ENCODE measurements around the gene ATOH8. TPM values are rescaled to one million over a fixed set of nuclear protein-coding genes. Genes with fewer than 3 reads are reported as not detected.

The ATOH8 gene
- polyA plus RNA-seq, 1 of the 3 experiments (the other 2 are of a cell fraction) = 5.6 TPM

GRCh38 chr2:85718885-85719492, 34.8 kb upstream of the ATOH8 start:
- Histone ChIP-seq H3K4me1 (ENCODE audit: control insufficient read depth in 1 of 2, insufficient read depth in 2 of 2, low read depth in 1 of 2, low read length in 1 of 2) (peaks cover 12 to 30% of the 10 kb centered on the region in 2 experiments; a peak in 3 of 4 replicates), H3F3A (replicated peaks; ENCODE audit: insufficient read depth) (peaks cover 9% of the 10 kb centered on the region), H2AFZ (ENCODE audit: low read depth) (no peak overlapping the region), H3K4me2 (no peak overlapping the region), H3K27me3 (ENCODE audit: insufficient read depth) (no peaks in the 10 kb centered on the region), H3K9me2 (no peaks in the 10 kb centered on the region), H3K9ac (no peak overlapping the region), H3K79me2 (ENCODE audit: insufficient read depth) (no peaks in the 10 kb centered on the region), H3K36me3 (replicated peaks in 1 of 2; ENCODE audit: control insufficient read depth in 1 of 2, insufficient read depth in 2 of 2, low read length in 1 of 2) (no peaks in the 10 kb centered on the region), H3K27ac (ENCODE audit: low read depth in 2 of 2, low read length in 1 of 2) (no peak overlapping the region; a peak in 1 of 4 replicates), H4K20me1 (ENCODE audit: insufficient read depth) (no peaks in the 10 kb centered on the region), H3K9me3 (no peaks in the 10 kb centered on the region), H3K4me3 (ENCODE audit: low read depth in 2 of 2, low read length in 1 of 2) (no peak overlapping the region)
- POLR2A ChIA-PET = no interaction called here
- TF ChIP-seq MXI1 (IDR thresholded peaks at IDR 0.05; ENCODE audit: low read depth, low read length) (no peak), TEAD4 (IDR thresholded peaks at IDR 0.05; ENCODE audit: borderline replicate concordance, insufficient read depth) (no peak), USF1 (IDR thresholded peaks at IDR 0.05; ENCODE audit: borderline replicate concordance, low read depth) (no peak)
- TF ChIP-seq, protein P1, sequence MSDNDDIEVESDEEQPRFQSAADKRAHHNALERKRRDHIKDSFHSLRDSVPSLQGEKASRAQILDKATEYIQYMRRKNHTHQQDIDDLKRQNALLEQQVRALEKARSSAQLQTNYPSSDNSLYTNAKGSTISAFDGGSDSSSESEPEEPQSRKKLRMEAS (IDR thresholded peaks at IDR 0.05; ENCODE audit: low read depth) = no peak
- CTCF ChIA-PET = interaction anchor here (0.5 to 8.6 kb wide), 17 partner anchors 10 to 108 kb away, joined by 3 to 101 read pairs (median 7); no protein-coding TSS in a partner anchor
- DNase-seq = no peak
- WGBS (ENCODE audit: low lambda C conversion rate) = 86% methylated on average over 10 of the region's 10 CpGs

DNA sequence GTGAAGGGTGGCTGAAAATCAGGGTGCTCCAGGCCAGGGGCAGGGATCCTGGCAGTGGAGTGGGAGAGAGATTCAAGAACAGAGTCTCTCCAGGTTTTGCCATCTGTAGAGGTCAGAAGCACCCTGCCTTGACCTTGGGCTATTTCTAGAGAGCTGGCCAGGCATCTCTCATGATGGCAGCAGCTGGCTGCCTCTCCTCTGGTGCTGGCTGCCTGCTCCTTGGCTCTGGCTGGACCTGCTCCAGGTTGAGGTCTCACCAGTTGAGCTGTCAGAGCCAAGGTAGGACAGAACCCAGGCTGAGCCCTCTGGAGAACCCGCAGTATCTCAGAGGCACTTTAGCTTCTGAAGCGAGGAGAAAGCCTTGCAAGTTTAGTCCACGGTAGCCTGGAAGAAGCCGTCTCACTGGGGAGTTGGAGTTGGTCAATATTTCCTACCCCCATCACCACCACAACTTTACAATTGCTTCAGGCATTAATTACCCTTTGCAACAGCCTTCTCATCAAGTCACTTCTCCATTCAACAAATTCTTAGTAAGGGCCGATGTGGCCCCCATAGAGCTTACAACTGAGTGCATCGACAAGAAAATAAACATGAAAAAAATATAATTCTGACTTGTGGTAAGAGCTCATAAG, 34.1 kb upstream of the ATOH8 start:
- H3K27me3 ChIP-seq (ENCODE audit: insufficient read depth) = no peaks in the 10 kb centered on the region
- no peak for DNase-seq
- peaks cover 12 to 32% of the 10 kb centered on the region in 2 experiments; a peak in 3 of 4 replicates for H3K4me1 ChIP-seq (ENCODE audit: control insufficient read depth in 1 of 2, insufficient read depth in 2 of 2, low read depth in 1 of 2, low read length in 1 of 2)
- no peak overlapping the region; a peak in 1 of 4 replicates for H3K27ac ChIP-seq (ENCODE audit: low read depth in 2 of 2, low read length in 1 of 2)
- no peak overlapping the region for H3K4me3 ChIP-seq (ENCODE audit: low read depth in 2 of 2, low read length in 1 of 2)
- ChIA-PET POLR2A (interaction anchor here (0.6 kb wide), 1 partner anchor 22 kb away, joined by 3 read pairs; no protein-coding TSS in a partner anchor), CTCF (interaction anchor here (1.0 to 8.6 kb wide), 11 partner anchors 9 to 168 kb away, joined by 3 to 101 read pairs (median 11); no protein-coding TSS in a partner anchor)
- no peak overlapping the region for H3K9ac ChIP-seq
- H2AFZ ChIP-seq (ENCODE audit: low read depth) = no peak overlapping the region
- no peaks in the 10 kb centered on the region for H3K79me2 ChIP-seq (ENCODE audit: insufficient read depth)
- peaks cover 12% of the 10 kb centered on the region for H3F3A ChIP-seq (replicated peaks; ENCODE audit: insufficient read depth)
- no peaks in the 10 kb centered on the region for H3K9me2 ChIP-seq
- H3K36me3 ChIP-seq (replicated peaks in 1 of 2; ENCODE audit: control insufficient read depth in 1 of 2, insufficient read depth in 2 of 2, low read length in 1 of 2) = no peaks in the 10 kb centered on the region
- H4K20me1 ChIP-seq (ENCODE audit: insufficient read depth) = no peaks in the 10 kb centered on the region
- no peaks in the 10 kb centered on the region for H3K9me3 ChIP-seq
- TF ChIP-seq, protein P1 (IDR thresholded peaks at IDR 0.05; ENCODE audit: low read depth) = no peak
- no peak for TF ChIP-seq TAF1 (IDR thresholded peaks at IDR 0.05; ENCODE audit: borderline replicate concordance, low read depth, low read length)
- no peak for TF ChIP-seq MXI1 (IDR thresholded peaks at IDR 0.05; ENCODE audit: low read depth, low read length)
- TF ChIP-seq NFIC (IDR thresholded peaks at IDR 0.05; ENCODE audit: borderline replicate concordance) = no peak
- H3K4me2 ChIP-seq = no peak overlapping the region
- 84% methylated on average over 3 of the region's 6 CpGs for WGBS (ENCODE audit: low lambda C conversion rate)

DNA sequence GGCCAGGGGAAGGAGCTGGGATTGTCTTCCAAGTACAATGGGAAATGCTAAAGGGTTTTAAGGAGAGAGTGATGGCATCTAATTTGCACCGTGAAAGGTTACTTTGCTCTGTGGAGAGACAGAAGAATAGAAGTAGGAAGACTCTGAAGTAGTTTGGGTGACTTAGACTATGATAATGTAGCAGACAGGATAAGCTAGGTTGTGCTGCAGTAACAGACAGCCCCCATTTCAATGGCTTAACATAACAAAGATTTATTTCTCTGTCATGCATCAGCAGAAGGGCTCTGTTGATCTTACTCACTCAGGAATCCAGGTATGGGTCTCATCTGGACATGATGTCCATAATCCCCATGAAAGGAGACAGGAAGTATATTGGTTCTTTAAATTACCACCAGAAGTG, 33.3 kb upstream of the ATOH8 start:
- no peak for DNase-seq
- ChIA-PET CTCF (interaction anchor here (1.0 to 8.6 kb wide), 11 partner anchors 9 to 169 kb away, joined by 3 to 101 read pairs (median 11); no protein-coding TSS in a partner anchor), POLR2A (interaction anchor here (0.6 kb wide), 1 partner anchor 23 kb away, joined by 3 read pairs; no protein-coding TSS in a partner anchor)
- H3K27me3 ChIP-seq (ENCODE audit: insufficient read depth) = no peaks in the 10 kb centered on the region
- H3K79me2 ChIP-seq (ENCODE audit: insufficient read depth) = no peaks in the 10 kb centered on the region
- H3K4me2 ChIP-seq = no peak overlapping the region
- H3K9me3 ChIP-seq = no peaks in the 10 kb centered on the region
- H2AFZ ChIP-seq (ENCODE audit: low read depth) = no peak overlapping the region
- no peaks in the 10 kb centered on the region for H3K9me2 ChIP-seq
- no peak overlapping the region for H3K9ac ChIP-seq
- H3K4me1 ChIP-seq (ENCODE audit: control insufficient read depth in 1 of 2, insufficient read depth in 2 of 2, low read depth in 1 of 2, low read length in 1 of 2) = peaks cover 12 to 36% of the 10 kb centered on the region in 2 experiments; a peak in 3 of 4 replicates
- peaks cover 12% of the 10 kb centered on the region for H3F3A ChIP-seq (replicated peaks; ENCODE audit: insufficient read depth)
- no peak overlapping the region for H3K27ac ChIP-seq (ENCODE audit: low read depth in 2 of 2, low read length in 1 of 2)
- H3K36me3 ChIP-seq (replicated peaks in 1 of 2; ENCODE audit: control insufficient read depth in 1 of 2, insufficient read depth in 2 of 2, low read length in 1 of 2) = no peaks in the 10 kb centered on the region
- no peak overlapping the region for H3K4me3 ChIP-seq (ENCODE audit: low read depth in 2 of 2, low read length in 1 of 2)
- WGBS (ENCODE audit: low lambda C conversion rate) = 76% methylated on average over 1 of the region's 1 CpG
- H4K20me1 ChIP-seq (ENCODE audit: insufficient read depth) = no peaks in the 10 kb centered on the region
- TF ChIP-seq ELF1 (IDR thresholded peaks at IDR 0.05) (no peak), CHD2 (IDR thresholded peaks at IDR 0.05; ENCODE audit: low read length, partially characterized antibody) (no peak), GABPA (IDR thresholded peaks at IDR 0.05; ENCODE audit: low read depth) (no peak), MXI1 (IDR thresholded peaks at IDR 0.05; ENCODE audit: low read depth, low read length) (no peak), TCF12 (IDR thresholded peaks at IDR 0.05) (no peak), SIN3A (IDR thresholded peaks at IDR 0.05; ENCODE audit: borderline replicate concordance, low read depth, low read length) (no peak), USF1 (IDR thresholded peaks at IDR 0.05; ENCODE audit: borderline replicate concordance, low read depth) (no peak), FOXJ3 (CRISPR knock-in tag; IDR thresholded peaks at IDR 0.05) (no peak), FOXM1 (IDR thresholded peaks at IDR 0.05; ENCODE audit: low read depth) (no peak), SMC3 (IDR thresholded peaks at IDR 0.05; ENCODE audit: low read depth, low read length) (no peak), EP300 (IDR thresholded peaks at IDR 0.05; ENCODE audit: borderline replicate concordance in 1 of 2, low read depth in 1 of 2, low read length in 1 of 2) (no peak), GATA2 (CRISPR knock-in tag; IDR thresholded peaks at IDR 0.05) (no peak)

All from SK-N-SH (cell line).